ENCODE measurements around the gene KYNU.

The KYNU gene

GRCh38 chr2:142973160-142973821 is 95.8 kb downstream of the KYNU start:
- DNase-seq, result no peak

GRCh38 chr2:142973822-142974207 is 96.4 kb downstream of the KYNU start:
- no peak for DNase-seq

GRCh38 chr2:142974288-142975024 is 97.0 kb downstream of the KYNU start:
- peak; percentile 15 for DNase-seq

GRCh38 chr2:142975239-142975638 is 97.8 kb downstream of the KYNU start:
- DNase-seq, result no peak

- peak; percentile 21 for DNase-seq
Measured at GRCh38 chr2:142980246-142981068, 103.0 kb downstream of the KYNU start.

- no peak for DNase-seq
Measured at GRCh38 chr2:142981069-142981378, 103.6 kb downstream of the KYNU start.

- no peak for DNase-seq
Measured at GRCh38 chr2:142981756-142982155, 104.3 kb downstream of the KYNU start.

- no peak for DNase-seq
Measured at GRCh38 chr2:142983174-142983573, 105.7 kb downstream of the KYNU start.

GRCh38 chr2:142984657-142985056 is 107.2 kb downstream of the KYNU start:
- no peak for DNase-seq

- no peak for DNase-seq
Measured at GRCh38 chr2:142987044-142987443, 109.6 kb downstream of the KYNU start.

GRCh38 chr2:142989273-142990204 is 112.1 kb downstream of the KYNU start:
- peak; percentile 18 for DNase-seq

- DNase-seq, result no peak
Measured at GRCh38 chr2:142991295-142991694, 113.8 kb downstream of the KYNU start.

GRCh38 chr2:142992840-142993239 is 115.4 kb downstream of the KYNU start:
- DNase-seq, result no peak

- no peak for DNase-seq
Measured at GRCh38 chr2:142993771-142994170, 116.3 kb downstream of the KYNU start.

- no peak for DNase-seq
Measured at GRCh38 chr2:142994665-142995064, 117.2 kb downstream of the KYNU start.

GRCh38 chr2:142997231-142997630 is 119.8 kb downstream of the KYNU start:
- DNase-seq, result no peak

GRCh38 chr2:143000599-143000998 is 123.1 kb downstream of the KYNU start:
- DNase-seq, result no peak

GRCh38 chr2:143001501-143001900 is 124.0 kb downstream of the KYNU start:
- DNase-seq, result no peak

- no peak for DNase-seq
Measured at GRCh38 chr2:143015656-143016055, 138.2 kb downstream of the KYNU start.

- no peak for DNase-seq
Measured at GRCh38 chr2:143026411-143027054, 149.1 kb downstream of the KYNU start.

GRCh38 chr2:143029141-143029540 is 151.7 kb downstream of the KYNU start:
- no peak for DNase-seq

- DNase-seq, result no peak
Measured at GRCh38 chr2:143030127-143030526, 152.7 kb downstream of the KYNU start.
